ENCODE results near the gene NDUFB10. TPM values are rescaled to one million over a fixed set of nuclear protein-coding genes. Genes with fewer than 3 reads are reported as not detected.

Gene NDUFB10
- 128 TPM in 2 replicates for total RNA-seq
- long read RNA-seq, transcript NDUFB10-201 (4 exons, 705 nt), result major isoform, 8 of 8 reads
- long read RNA-seq, partial matches to known transcripts, result 0 of 8 reads
- long read RNA-seq, other reads (novel, unspliced or antisense), result 0 of 8 reads

DNA sequence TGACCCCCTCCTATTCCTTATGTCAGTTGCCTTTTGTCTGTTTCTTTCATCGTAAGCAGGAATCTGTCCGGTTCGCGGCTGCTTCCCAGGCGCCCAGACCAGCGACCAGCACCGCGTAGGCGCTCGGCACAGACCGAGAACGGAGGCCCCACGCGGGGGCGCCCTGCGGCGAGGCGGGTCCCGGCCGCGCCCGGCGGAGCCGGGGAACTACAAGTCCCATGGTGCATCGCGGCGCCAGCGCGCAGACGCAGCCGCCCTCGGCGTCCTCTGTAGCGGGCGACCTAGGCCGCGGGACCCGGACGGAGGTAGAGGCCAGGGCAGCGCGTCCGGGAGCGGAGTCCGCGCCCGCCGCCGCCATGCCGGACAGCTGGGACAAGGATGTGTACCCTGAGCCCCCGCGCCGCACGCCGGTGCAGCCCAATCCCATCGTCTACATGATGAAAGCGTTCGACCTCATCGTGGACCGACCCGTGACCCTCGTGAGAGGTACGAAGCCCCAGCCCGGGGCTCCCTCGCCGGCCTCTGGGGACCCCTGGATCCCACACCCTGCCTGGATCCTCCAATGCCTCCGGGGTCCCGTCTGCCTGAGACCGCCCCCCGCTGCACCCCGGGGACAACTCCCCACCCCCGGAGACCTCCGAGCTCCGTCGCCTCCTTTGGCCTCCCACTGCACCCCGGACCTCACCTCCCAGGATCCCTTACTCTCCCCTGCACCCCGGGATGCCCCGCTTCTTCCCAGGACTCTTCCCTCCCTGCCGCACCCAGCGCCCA, at the start of gene NDUFB10:
TSS of gene NDUFB10 (plus strand) at position 270 of the 771 bp plus-strand sequence. CDS start at position 357, 87 bp downstream.
- TF ChIP-seq CTCF (conservative IDR thresholded peaks at IDR 0.05), result peak; percentile 65
- H3K4me3 Mint-ChIP-seq, result peak within 1 kb of the TSS; percentile 90
- H3K27ac Mint-ChIP-seq (ENCODE audit: unreplicated experiment), result peak within 1 kb of the TSS; percentile 93
- peak; percentile 95 for DNase-seq (ENCODE audit: low read depth, low spot score)
- H3K36me3 Mint-ChIP-seq (ENCODE audit: low read depth), result peaks cover 25% of the 10 kb centered on the region
- H3K4me1 Mint-ChIP-seq, result peaks cover 42% of the 10 kb centered on the region
- no peaks in the 10 kb centered on the region for H3K9me3 Mint-ChIP-seq
- peaks cover 10% of the 10 kb centered on the region for H3K27me3 Mint-ChIP-seq (ENCODE audit: low read depth)

GRCh38 chr16:1909561-1910231, 49.6 kb upstream of the NDUFB10 start:
- no peak for TF ChIP-seq CTCF (conservative IDR thresholded peaks at IDR 0.05)
- DNase-seq (ENCODE audit: low read depth, low spot score), result no peak
- H3K27me3 Mint-ChIP-seq (ENCODE audit: low read depth), result peaks cover 23% of the 10 kb centered on the region
- no peaks in the 10 kb centered on the region for H3K36me3 Mint-ChIP-seq (ENCODE audit: low read depth)
- no peaks in the 10 kb centered on the region for H3K9me3 Mint-ChIP-seq
- peaks cover 5% of the 10 kb centered on the region for H3K4me1 Mint-ChIP-seq
- no peak overlapping the region for H3K4me3 Mint-ChIP-seq
- no peak overlapping the region for H3K27ac Mint-ChIP-seq (ENCODE audit: unreplicated experiment)

DNA sequence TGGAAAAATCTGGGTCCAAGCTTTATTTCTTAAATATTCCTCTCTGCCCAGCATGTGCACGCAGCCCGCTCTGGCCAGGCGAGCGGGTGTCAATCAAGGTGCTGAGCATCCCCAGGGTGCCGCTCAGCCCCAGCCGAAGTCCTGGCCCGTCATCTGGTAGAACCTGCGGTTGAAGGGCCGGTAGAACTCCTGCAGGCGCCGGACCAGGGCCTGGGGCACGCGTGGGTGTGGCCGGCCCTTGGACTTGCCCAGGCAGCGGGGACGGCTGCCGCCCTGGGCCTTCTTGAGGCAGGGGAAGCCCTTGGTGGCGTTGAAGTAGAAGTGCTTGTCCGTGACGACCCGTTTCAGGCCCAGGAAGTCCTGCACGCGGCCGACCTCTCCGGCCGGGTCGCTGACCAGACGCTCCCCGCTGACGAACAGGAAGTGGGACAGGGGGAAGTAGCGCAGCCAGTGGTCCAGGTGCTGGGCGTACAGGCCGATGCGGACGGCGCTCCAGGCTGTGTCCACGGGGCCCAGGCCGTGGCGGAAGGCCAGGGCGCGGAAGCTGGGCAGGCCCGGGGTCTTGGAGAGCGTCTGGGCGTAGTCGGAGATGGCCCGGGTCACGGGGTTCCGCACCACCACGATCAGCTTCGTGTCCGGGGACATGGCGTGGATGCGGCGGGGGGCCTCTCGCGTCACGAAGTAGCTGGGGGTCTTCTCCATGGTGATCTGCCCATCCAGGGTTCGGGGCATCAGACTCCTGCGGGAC, 47.7 kb upstream of the NDUFB10 start:
- no peak overlapping the region for H3K4me3 Mint-ChIP-seq
- no peaks in the 10 kb centered on the region for H3K9me3 Mint-ChIP-seq
- H3K4me1 Mint-ChIP-seq, result peaks cover 5% of the 10 kb centered on the region
- peaks cover 36% of the 10 kb centered on the region for H3K27me3 Mint-ChIP-seq (ENCODE audit: low read depth)
- DNase-seq (ENCODE audit: low read depth, low spot score), result no peak
- no peak for TF ChIP-seq CTCF (conservative IDR thresholded peaks at IDR 0.05)
- H3K27ac Mint-ChIP-seq (ENCODE audit: unreplicated experiment), result no peak overlapping the region
- H3K36me3 Mint-ChIP-seq (ENCODE audit: low read depth), result no peaks in the 10 kb centered on the region

DNA sequence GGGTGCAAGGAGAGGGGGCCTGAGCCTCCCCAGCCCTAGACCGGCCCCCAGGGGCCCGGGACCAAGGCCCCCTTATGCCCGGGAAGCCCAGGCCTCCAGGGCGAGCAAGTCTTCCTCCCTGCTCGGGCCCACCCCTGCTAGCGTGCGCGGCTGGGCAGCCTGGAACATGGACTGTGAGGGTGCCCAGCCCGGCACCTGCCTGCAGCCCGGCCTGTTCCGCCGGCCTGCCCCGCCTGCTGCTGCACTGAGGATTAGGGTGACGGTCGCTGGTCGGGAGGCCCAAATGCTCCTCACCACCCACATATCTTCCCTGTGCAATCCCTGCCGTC, 47.2 kb upstream of the NDUFB10 start:
- Mint-ChIP-seq H3K4me1 (peaks cover 5% of the 10 kb centered on the region), H3K9me3 (no peaks in the 10 kb centered on the region), H3K27me3 (ENCODE audit: low read depth) (peaks cover 42% of the 10 kb centered on the region), H3K36me3 (ENCODE audit: low read depth) (no peaks in the 10 kb centered on the region), H3K27ac (ENCODE audit: unreplicated experiment) (no peak overlapping the region), H3K4me3 (no peak overlapping the region)
- no peak for DNase-seq (ENCODE audit: low read depth, low spot score)
- TF ChIP-seq CTCF (conservative IDR thresholded peaks at IDR 0.05), result no peak

DNA sequence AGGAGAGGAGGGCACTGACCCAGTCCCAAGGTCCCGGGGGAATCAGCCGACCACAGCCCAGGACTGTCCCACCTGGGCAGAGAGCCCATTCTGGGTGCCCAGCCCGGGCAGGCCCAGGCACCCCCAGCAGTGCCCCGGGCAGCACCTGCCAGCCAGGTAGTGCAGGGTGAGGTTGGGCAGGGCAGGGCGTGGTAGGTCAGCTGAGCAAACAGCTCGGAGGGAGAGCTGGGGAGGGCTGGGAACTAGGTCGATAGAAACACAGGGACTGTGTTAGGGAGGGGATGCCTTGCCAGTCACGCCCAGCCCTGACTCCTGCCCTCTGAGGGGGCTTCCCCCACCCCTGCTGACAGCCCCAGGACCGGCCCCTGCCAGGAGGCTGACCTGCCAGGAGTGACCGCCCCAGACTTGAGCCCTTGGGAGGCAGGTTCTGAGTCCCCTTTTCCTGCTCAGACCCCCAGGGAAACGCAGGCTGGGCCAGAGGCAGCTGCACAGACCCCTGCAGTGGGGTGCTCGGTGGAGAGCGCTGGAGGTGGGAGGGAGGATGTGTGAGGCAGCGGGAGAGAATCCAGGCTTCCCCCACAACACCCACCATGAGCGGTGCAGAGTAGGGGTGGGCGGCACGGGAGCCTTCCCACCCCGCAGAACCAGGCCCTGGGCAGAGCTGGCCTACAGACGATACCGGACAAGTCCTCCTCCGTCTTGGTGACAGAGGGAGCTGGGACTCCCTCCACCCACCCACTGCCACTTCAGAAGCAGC, 45.8 kb upstream of the NDUFB10 start:
- H3K27me3 Mint-ChIP-seq (ENCODE audit: low read depth), result peaks cover 46% of the 10 kb centered on the region
- DNase-seq (ENCODE audit: low read depth, low spot score), result no peak
- no peak overlapping the region for H3K4me3 Mint-ChIP-seq
- no peaks in the 10 kb centered on the region for H3K36me3 Mint-ChIP-seq (ENCODE audit: low read depth)
- TF ChIP-seq CTCF (conservative IDR thresholded peaks at IDR 0.05), result no peak
- H3K27ac Mint-ChIP-seq (ENCODE audit: unreplicated experiment), result no peak overlapping the region
- H3K9me3 Mint-ChIP-seq, result no peaks in the 10 kb centered on the region
- peaks cover 4% of the 10 kb centered on the region for H3K4me1 Mint-ChIP-seq

All from neural crest cell (in vitro differentiated cells).